ENCODE measurements around the gene ZNF471.

The ZNF471 gene

DNA sequence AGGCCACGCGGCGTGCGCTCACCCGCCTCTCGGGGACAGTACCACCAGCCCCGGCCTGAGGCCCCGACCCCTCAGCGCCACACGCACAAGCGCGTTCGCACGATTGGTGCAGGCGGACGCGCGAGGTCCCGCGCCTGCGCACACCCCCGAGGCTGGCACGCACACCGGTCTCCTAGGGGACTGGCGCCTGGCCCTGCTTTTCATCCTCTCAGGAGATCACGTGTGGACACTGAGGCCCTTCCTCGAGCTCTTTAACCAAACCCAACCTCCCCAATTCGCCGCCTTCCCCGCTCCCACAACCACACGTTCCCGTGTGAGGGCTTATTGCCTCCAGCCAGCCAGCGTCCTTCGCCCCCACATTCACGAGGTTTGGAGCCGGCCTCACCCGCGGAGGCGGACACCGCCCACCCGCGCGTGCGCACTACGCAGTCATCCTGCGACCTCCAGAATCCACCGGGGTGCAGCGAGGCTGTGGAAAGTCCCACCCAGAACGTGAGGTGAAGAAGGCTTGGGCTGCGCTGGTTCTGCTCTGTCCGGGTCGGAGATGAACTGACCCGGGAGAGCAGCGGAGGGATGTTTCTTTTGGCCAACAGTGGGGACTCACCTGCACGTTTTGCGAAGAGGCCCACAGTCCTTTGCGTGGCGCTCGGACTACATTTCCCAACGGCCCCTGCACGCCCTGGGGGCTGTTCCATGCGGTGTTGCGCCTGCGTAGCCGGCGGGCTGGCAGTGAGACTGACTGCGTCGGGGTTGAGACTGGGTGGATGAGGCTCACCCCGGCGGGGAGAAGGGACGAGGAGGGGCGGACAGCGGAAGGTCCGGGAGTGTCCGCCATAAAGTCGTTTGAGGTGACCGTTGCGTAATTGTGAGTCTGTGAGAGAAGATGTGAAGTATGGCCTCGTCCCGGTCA, 30.0 kb upstream of the ZNF471 start:
- Histone ChIP-seq H3K4me1 (no peaks in the 10 kb centered on the region), H3K36me3 (ENCODE audit: control insufficient read depth, insufficient read depth, low read length) (no peaks in the 10 kb centered on the region), H3K79me2 (peaks cover 18% of the 10 kb centered on the region), H3K4me3 (ENCODE audit: low read depth, low read length) (peak overlapping the region; percentile 96), H3K9ac (no peak overlapping the region), H3K27me3 (ENCODE audit: control insufficient read depth, insufficient read depth, low read length) (no peaks in the 10 kb centered on the region), H3K4me2 (ENCODE audit: low read length) (peak overlapping the region; percentile 100), H3K27ac (peak overlapping the region; percentile 70), H2AFZ (peak overlapping the region; percentile 85), H3K9me3 (ENCODE audit: control insufficient read depth, low read length) (no peaks in the 10 kb centered on the region)
- TF ChIP-seq, protein P1, sequence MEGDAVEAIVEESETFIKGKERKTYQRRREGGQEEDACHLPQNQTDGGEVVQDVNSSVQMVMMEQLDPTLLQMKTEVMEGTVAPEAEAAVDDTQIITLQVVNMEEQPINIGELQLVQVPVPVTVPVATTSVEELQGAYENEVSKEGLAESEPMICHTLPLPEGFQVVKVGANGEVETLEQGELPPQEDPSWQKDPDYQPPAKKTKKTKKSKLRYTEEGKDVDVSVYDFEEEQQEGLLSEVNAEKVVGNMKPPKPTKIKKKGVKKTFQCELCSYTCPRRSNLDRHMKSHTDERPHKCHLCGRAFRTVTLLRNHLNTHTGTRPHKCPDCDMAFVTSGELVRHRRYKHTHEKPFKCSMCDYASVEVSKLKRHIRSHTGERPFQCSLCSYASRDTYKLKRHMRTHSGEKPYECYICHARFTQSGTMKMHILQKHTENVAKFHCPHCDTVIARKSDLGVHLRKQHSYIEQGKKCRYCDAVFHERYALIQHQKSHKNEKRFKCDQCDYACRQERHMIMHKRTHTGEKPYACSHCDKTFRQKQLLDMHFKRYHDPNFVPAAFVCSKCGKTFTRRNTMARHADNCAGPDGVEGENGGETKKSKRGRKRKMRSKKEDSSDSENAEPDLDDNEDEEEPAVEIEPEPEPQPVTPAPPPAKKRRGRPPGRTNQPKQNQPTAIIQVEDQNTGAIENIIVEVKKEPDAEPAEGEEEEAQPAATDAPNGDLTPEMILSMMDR (IDR thresholded peaks at IDR 0.05), result no peak

DNA sequence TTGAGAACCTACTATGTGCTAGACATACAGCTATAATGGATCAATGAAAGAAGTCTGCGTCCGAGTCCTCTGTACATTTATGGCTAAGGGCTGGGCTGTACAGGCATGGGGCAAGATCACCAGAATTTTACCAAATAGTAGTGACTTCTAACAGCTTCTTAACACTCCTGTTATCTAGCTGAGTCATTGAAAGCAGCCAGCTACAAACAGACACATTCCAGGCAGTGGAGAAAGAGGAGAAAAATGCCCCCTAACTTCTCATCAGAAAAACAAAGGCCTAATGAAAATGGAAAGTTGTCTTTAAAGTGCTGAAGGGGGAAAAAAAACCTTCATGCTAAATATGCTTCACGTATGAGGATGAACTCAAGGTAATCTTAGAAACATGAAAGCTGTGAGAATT, 16.3 kb upstream of the ZNF471 start:
- Histone ChIP-seq H3K27me3 (ENCODE audit: control insufficient read depth, insufficient read depth, low read length) (no peaks in the 10 kb centered on the region), H3K4me2 (ENCODE audit: low read length) (no peak overlapping the region), H2AFZ (no peak overlapping the region), H3K4me1 (no peaks in the 10 kb centered on the region), H3K9ac (no peak overlapping the region), H3K4me3 (ENCODE audit: low read depth, low read length) (no peak overlapping the region), H3K27ac (no peak overlapping the region), H3K36me3 (ENCODE audit: control insufficient read depth, insufficient read depth, low read length) (no peaks in the 10 kb centered on the region), H3K9me3 (ENCODE audit: control insufficient read depth, low read length) (no peaks in the 10 kb centered on the region), H3K79me2 (no peaks in the 10 kb centered on the region)
- TF ChIP-seq, protein P1 (IDR thresholded peaks at IDR 0.05), result no peak

DNA sequence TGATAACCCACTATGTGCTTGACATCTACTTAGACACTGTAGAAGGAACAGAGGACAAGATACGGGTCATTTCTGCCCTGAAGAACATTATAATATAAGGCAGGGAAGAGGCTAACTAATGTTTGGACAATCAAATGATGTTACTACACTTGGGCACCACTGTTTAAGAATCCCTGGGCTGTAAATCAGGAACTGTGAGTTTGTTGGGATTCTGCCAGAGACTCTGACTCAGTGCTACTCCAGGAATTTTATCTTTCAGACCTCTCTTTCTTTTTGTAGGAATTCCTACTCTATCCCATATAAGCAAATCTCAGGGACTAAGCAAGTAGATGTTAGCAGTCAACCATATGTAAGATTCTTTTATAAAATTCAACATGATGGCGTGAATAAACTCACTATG, 3.1 kb upstream of the ZNF471 start:
- no peak overlapping the region for H3K27ac ChIP-seq
- H2AFZ ChIP-seq, result no peak overlapping the region
- H3K79me2 ChIP-seq, result no peaks in the 10 kb centered on the region
- no peaks in the 10 kb centered on the region for H3K36me3 ChIP-seq (ENCODE audit: control insufficient read depth, insufficient read depth, low read length)
- peaks cover 4% of the 10 kb centered on the region for H3K4me1 ChIP-seq
- no peak overlapping the region for H3K9ac ChIP-seq
- TF ChIP-seq, protein P1 (IDR thresholded peaks at IDR 0.05), result no peak
- H3K4me2 ChIP-seq (ENCODE audit: low read length), result no peak overlapping the region
- H3K27me3 ChIP-seq (ENCODE audit: control insufficient read depth, insufficient read depth, low read length), result no peaks in the 10 kb centered on the region
- no peaks in the 10 kb centered on the region for H3K9me3 ChIP-seq (ENCODE audit: control insufficient read depth, low read length)
- no peak overlapping the region for H3K4me3 ChIP-seq (ENCODE audit: low read depth, low read length)

DNA sequence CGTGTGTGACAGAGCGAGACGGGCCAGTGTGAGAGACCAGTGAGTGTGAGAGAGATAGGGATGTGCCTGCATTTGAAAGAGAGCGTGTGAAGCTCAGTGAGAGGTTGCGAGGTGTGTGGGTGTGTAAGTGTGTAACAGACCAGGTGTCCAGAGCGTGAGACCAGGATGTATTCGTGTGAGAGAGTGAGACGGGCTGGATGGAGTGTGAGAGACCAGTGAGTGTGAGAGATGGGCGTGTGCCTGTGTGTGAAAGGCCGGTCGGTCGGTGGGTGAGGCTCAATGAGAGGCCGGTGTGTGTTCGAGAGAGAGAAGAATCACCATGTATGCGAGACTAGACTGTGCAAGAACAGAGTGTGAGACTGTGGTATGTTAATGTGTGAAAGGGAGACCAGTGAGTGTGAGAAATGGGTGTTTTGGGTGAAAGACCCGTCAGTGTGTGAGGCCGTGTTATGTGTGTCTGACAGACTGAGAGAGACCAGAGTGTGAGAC, 679 bp downstream of the ZNF471 start:
- H3K4me1 ChIP-seq, result peaks cover 4% of the 10 kb centered on the region
- H2AFZ ChIP-seq, result peak overlapping the region; percentile 89
- no peak overlapping the region for H3K9ac ChIP-seq
- H3K27ac ChIP-seq, result peak overlapping the region; percentile 93
- no peaks in the 10 kb centered on the region for H3K79me2 ChIP-seq
- no peaks in the 10 kb centered on the region for H3K9me3 ChIP-seq (ENCODE audit: control insufficient read depth, low read length)
- peak overlapping the region; percentile 98 for H3K4me2 ChIP-seq (ENCODE audit: low read length)
- no peaks in the 10 kb centered on the region for H3K36me3 ChIP-seq (ENCODE audit: control insufficient read depth, insufficient read depth, low read length)
- H3K27me3 ChIP-seq (ENCODE audit: control insufficient read depth, insufficient read depth, low read length), result no peaks in the 10 kb centered on the region
- H3K4me3 ChIP-seq (ENCODE audit: low read depth, low read length), result peak overlapping the region; percentile 90
- TF ChIP-seq, protein P1 (IDR thresholded peaks at IDR 0.05), result no peak

Measured in parathyroid adenoma (tissue), 2 donors.